AG04450 (cell line): Measurements from ENCODE around the gene UGDH. TPM values are rescaled to one million over a fixed set of nuclear protein-coding genes. Genes with fewer than 3 reads are reported as not detected.
"Not testable (repeated sequence)": the region's sequence is repeated elsewhere in the genome, so short reads cannot be mapped to it uniquely, and the experiment has no call there.

Source experiments
- CTCF ChIA-PET: fragments of 300-600, 350-600 bp; formaldehyde crosslinking; extraction: SDS; loops from one replicate; lab custom pipeline; 2022; ENCODE audit warnings: antibody characterized with exemption, inconsistent platforms; lab: Charles Lee
- POLR2A ChIA-PET: fragments of 350-600 bp; formaldehyde crosslinking; extraction: SDS; loops from one replicate; lab custom pipeline; 2021; ENCODE audit warnings: antibody characterized with exemption, inconsistent platforms; lab: Yijun Ruan, JAX
- DNase-seq: peaks from one replicate; pipeline ENCODE4 v3.0.0-alpha.2; 2011; ENCODE audit warnings: low read depth, low spot score
- H3K27ac ChIP-seq: one replicate; pipeline ENCODE4 v1.5.1; 2012; ENCODE audit warnings: low read depth, low read length, control low read depth
- H3K27me3 ChIP-seq: one replicate; pipeline ENCODE4 v1.6.0; 2012; ENCODE audit warnings: low read length; ENCODE audit not compliant: control insufficient read depth, insufficient read depth
- H3K4me3 ChIP-seq: 2 replicates; pipeline ENCODE4 v1.5.1; 2011; ENCODE audit warnings: mild to moderate bottlenecking, low read depth, low read length, control low read depth
- H3K9me3 ChIP-seq: 2 replicates; pipeline ENCODE4 v1.5.1; 2012; ENCODE audit warnings: low read length; ENCODE audit not compliant: control insufficient read depth, insufficient read depth
- CTCF ChIP-seq: IDR thresholded peaks from 2 replicates; pipeline ENCODE4 v1.5.1; 2011; ENCODE audit warnings: low read depth, low read length, control low read depth, inconsistent platforms
- polyA plus RNA-seq: library from polyadenylated mRNA; depleted of rRNA; stranded (reverse); fragments of >200 nt; gene quantifications from 2 replicates; pipeline ENCODE4 v1.2.3, GENCODE V29; 2011

The UGDH gene
- polyA plus RNA-seq, 1 experiment, result 117 TPM

GRCh38 chr4:39542611-39543012, 15.4 kb upstream of the UGDH start:
- POLR2A ChIA-PET, result interaction anchor here (0.6 to 1.8 kb wide), 4 partner anchors 16 to 171 kb away, joined by 3 to 20 read pairs (median 5); partner anchors contain the start of genes SMIM14 and UGDH
- H3K27ac ChIP-seq, result no peak overlapping the region
- H3K4me3 ChIP-seq, result no peak overlapping the region
- H3K27me3 ChIP-seq, result no peaks in the 10 kb centered on the region
- no peak for DNase-seq
- CTCF ChIA-PET, result interaction anchor here (1.6 kb wide), 1 partner anchor 436 kb away, joined by 4 read pairs; no protein-coding TSS in a partner anchor
- no peak for TF ChIP-seq CTCF
- H3K9me3 ChIP-seq, result peaks cover 6% of the 10 kb centered on the region

GRCh38 chr4:39541987-39542610, 14.9 kb upstream of the UGDH start:
- TF ChIP-seq CTCF, result no peak
- H3K27ac ChIP-seq, result no peak overlapping the region
- ChIA-PET CTCF (interaction anchor here (1.6 kb wide), 1 partner anchor 436 kb away, joined by 4 read pairs; no protein-coding TSS in a partner anchor), POLR2A (interaction anchor here (0.6 to 1.8 kb wide), 4 partner anchors 15 to 171 kb away, joined by 3 to 20 read pairs (median 5); partner anchors contain the start of genes SMIM14 and UGDH)
- H3K4me3 ChIP-seq, result no peak overlapping the region
- peaks cover 6% of the 10 kb centered on the region for H3K9me3 ChIP-seq
- no peak for DNase-seq
- H3K27me3 ChIP-seq, result no peaks in the 10 kb centered on the region

- H3K27me3 ChIP-seq, result no peaks in the 10 kb centered on the region
- no peak overlapping the region for H3K4me3 ChIP-seq
- peaks cover 4% of the 10 kb centered on the region for H3K9me3 ChIP-seq
- DNase-seq, result no peak
- ChIA-PET CTCF (interaction anchor here (0.7 kb wide), 1 partner anchor 70 kb away, joined by 3 read pairs; no protein-coding TSS in a partner anchor), POLR2A (no interaction called here)
- TF ChIP-seq CTCF, result no peak
- no peak overlapping the region for H3K27ac ChIP-seq
These were observed 11.9 kb upstream of the UGDH start for GRCh38 chr4:39539089-39539611.

- Histone ChIP-seq H3K27me3 (no peaks in the 10 kb centered on the region), H3K27ac (no peak overlapping the region), H3K9me3 (peaks cover 13% of the 10 kb centered on the region), H3K4me3 (no peak overlapping the region)
- ChIA-PET POLR2A (no interaction called here), CTCF (no interaction called here)
- no peak for TF ChIP-seq CTCF
- no peak for DNase-seq
These were observed 6.3 kb upstream of the UGDH start for GRCh38 chr4:39533541-39533940.

GRCh38 chr4:39532237-39532636, 5.0 kb upstream of the UGDH start:
- H3K4me3 ChIP-seq, H3K27me3 ChIP-seq, H3K27ac ChIP-seq, DNase-seq, POLR2A ChIA-PET, CTCF ChIA-PET: not testable (repeated sequence)
- H3K9me3 ChIP-seq, result peaks cover 13% of the 10 kb centered on the region
